Measurements from ENCODE around the gene TPD52L1. TPM values are rescaled to one million over a fixed set of nuclear protein-coding genes. Genes with fewer than 3 reads are reported as not detected.

TPD52L1 gene
- total and polyA plus RNA-seq, 4 donors = 16.5 to 55.1 (median 22.4) TPM

DNA sequence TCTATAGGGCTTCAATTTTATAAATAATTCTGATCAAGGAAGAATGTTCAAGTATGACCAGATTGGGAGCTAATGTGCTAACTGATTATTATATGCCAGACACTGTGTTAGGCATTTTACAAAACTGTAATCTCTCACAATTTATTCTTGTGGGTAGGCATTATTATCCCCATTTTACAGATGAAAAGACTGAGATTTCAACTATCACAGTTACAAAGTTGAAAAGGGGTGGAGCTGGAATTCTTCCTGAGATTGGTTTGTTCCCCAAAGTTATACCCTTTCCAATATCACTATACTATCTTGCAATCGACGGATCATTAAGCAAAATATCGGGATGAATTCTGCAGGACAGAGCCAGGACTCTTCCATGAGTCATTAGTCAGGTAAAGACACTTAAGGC lies 57.1 kb downstream of the TPD52L1 start:
- Histone ChIP-seq H3K27ac (ENCODE audit: low read depth, low read length) (no peak overlapping the region), H3K4me1 (ENCODE audit: control insufficient read depth, insufficient read depth, low read length) (no peaks in the 10 kb centered on the region), H3K36me3 (ENCODE audit: control insufficient read depth, insufficient read depth, low read length) (no peaks in the 10 kb centered on the region), H3K27me3 (ENCODE audit: control insufficient read depth, insufficient read depth, low read length) (no peaks in the 10 kb centered on the region), H3K4me3 (ENCODE audit: low read depth, low read length) (no peak overlapping the region), H3K9me3 (ENCODE audit: control insufficient read depth, insufficient read depth, low read length) (no peaks in the 10 kb centered on the region)
- no peak for DNase-seq (ENCODE audit: low read depth in 4 of 6, low spot score in 6 of 6)
- WGBS (ENCODE audit: insufficient coverage) = no CpG with 5 or more reads among the region's 3 CpGs

DNA sequence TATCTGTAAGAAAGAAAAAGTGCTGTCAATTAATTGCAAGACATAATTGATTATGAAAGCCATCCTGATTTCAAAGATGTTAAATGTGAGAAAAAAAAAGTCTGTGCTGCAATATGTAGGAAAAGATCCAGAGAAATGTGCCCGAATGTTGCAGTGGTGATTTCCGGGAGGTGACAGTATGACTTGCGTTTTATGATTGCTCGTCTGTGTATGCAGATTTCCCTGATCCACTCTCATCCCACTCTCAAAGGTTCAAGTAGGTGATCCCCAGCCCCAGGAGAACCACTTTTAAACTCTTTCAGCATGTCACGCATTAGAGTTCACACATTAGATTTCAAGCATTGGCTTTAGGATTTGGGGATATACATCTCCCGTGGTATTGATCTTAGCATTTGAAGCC lies 57.8 kb downstream of the TPD52L1 start:
- no peak overlapping the region for H3K27ac ChIP-seq (ENCODE audit: low read depth, low read length)
- H3K4me1 ChIP-seq (ENCODE audit: control insufficient read depth, insufficient read depth, low read length) = no peaks in the 10 kb centered on the region
- no peaks in the 10 kb centered on the region for H3K9me3 ChIP-seq (ENCODE audit: control insufficient read depth, insufficient read depth, low read length)
- H3K36me3 ChIP-seq (ENCODE audit: control insufficient read depth, insufficient read depth, low read length) = no peaks in the 10 kb centered on the region
- no CpG with 5 or more reads among the region's 6 CpGs for WGBS (ENCODE audit: insufficient coverage)
- H3K4me3 ChIP-seq (ENCODE audit: low read depth, low read length) = no peak overlapping the region
- no peaks in the 10 kb centered on the region for H3K27me3 ChIP-seq (ENCODE audit: control insufficient read depth, insufficient read depth, low read length)
- no peak for DNase-seq (ENCODE audit: low read depth in 4 of 6, low spot score in 6 of 6)

DNA sequence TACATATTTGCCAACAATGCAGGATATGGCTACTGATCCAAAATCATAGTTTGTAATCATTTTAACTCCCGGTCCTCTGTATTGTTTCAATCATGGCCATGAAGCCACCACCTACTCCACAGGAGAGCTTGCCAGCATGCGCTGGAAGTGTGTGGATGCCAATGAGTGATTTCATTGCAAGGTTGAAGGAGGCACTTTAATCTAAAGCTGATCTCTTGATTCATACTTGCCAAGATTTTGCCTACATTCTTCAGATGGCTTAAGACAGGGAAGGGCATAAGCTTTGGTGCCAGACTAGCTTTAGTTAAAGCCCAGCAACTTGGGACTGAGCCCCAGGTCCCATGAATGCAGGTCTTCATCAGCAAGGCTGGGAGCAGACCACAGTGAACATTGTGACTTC lies 58.8 kb downstream of the TPD52L1 start:
- no peaks in the 10 kb centered on the region for H3K36me3 ChIP-seq (ENCODE audit: control insufficient read depth, insufficient read depth, low read length)
- DNase-seq (ENCODE audit: low read depth in 4 of 6, low spot score in 6 of 6) = no peak
- no peak overlapping the region for H3K27ac ChIP-seq (ENCODE audit: low read depth, low read length)
- no CpG with 5 or more reads among the region's 2 CpGs for WGBS (ENCODE audit: insufficient coverage)
- no peak overlapping the region for H3K4me3 ChIP-seq (ENCODE audit: low read depth, low read length)
- no peaks in the 10 kb centered on the region for H3K9me3 ChIP-seq (ENCODE audit: control insufficient read depth, insufficient read depth, low read length)
- H3K27me3 ChIP-seq (ENCODE audit: control insufficient read depth, insufficient read depth, low read length) = no peaks in the 10 kb centered on the region
- no peaks in the 10 kb centered on the region for H3K4me1 ChIP-seq (ENCODE audit: control insufficient read depth, insufficient read depth, low read length)

DNA sequence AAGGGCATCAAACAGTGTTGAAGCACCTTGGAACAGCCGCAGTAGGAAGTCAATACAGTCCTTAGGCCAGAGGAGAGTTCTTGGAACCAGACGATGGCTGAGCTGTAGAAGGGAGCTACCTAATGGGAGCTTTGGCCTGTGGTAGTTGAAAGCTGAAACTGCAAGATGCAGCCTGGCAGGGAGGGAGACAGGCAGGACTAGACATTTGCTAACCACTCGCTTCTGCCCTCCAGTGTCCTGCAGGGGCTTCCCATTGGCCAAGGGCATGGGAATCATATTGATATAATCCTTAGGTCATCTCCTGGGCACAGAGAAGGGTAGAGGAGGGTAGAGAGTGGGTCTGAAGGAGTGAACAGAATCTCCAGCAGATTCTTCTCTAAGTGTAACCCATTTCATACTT lies 60.4 kb downstream of the TPD52L1 start:
- Histone ChIP-seq H3K9me3 (ENCODE audit: control insufficient read depth, insufficient read depth, low read length) (no peaks in the 10 kb centered on the region), H3K36me3 (ENCODE audit: control insufficient read depth, insufficient read depth, low read length) (no peaks in the 10 kb centered on the region), H3K27me3 (ENCODE audit: control insufficient read depth, insufficient read depth, low read length) (no peaks in the 10 kb centered on the region), H3K4me3 (ENCODE audit: low read depth, low read length) (no peak overlapping the region), H3K4me1 (ENCODE audit: control insufficient read depth, insufficient read depth, low read length) (no peaks in the 10 kb centered on the region), H3K27ac (ENCODE audit: low read depth, low read length) (no peak overlapping the region)
- no peak for DNase-seq (ENCODE audit: low read depth in 4 of 6, low spot score in 6 of 6)
- 90% methylated on average over 3 of the region's 3 CpGs for WGBS (ENCODE audit: insufficient coverage)

DNA sequence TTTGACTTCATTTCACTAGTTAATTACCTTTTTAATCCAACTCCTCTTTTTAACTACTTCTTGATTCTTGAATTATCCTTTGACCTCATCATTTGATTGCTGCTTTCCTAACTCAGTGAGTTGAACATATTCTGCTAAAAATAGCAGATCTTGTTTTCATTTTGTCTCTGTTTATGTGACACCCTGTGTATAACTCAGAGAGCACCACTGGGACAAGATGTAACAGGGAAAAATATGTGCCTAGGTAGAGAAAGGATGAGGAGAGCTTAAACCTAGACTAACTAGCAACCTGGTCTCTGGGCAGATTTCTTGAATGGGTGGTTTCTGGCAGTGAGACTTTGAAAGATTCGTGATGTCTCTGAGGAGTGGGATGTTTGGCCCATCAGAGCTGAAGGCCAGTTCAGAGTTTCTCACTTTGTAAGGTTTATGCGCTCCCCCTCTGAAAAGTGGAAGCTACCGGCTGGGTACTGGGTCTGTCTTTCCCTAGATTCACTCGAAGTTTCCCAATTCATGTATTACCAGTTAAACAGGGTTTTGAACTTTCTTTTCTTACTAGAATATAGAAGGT lies 61.8 kb downstream of the TPD52L1 start:
- Histone ChIP-seq H3K4me1 (ENCODE audit: control insufficient read depth, insufficient read depth, low read length) (no peaks in the 10 kb centered on the region), H3K27me3 (ENCODE audit: control insufficient read depth, insufficient read depth, low read length) (peaks cover 2% of the 10 kb centered on the region), H3K36me3 (ENCODE audit: control insufficient read depth, insufficient read depth, low read length) (no peaks in the 10 kb centered on the region), H3K4me3 (ENCODE audit: low read depth, low read length) (no peak overlapping the region), H3K9me3 (ENCODE audit: control insufficient read depth, insufficient read depth, low read length) (no peaks in the 10 kb centered on the region), H3K27ac (ENCODE audit: low read depth, low read length) (no peak overlapping the region)
- DNase-seq (ENCODE audit: low read depth in 4 of 6, low spot score in 6 of 6) = no peak
- WGBS (ENCODE audit: insufficient coverage) = 88% methylated on average over 1 of the region's 4 CpGs

DNA sequence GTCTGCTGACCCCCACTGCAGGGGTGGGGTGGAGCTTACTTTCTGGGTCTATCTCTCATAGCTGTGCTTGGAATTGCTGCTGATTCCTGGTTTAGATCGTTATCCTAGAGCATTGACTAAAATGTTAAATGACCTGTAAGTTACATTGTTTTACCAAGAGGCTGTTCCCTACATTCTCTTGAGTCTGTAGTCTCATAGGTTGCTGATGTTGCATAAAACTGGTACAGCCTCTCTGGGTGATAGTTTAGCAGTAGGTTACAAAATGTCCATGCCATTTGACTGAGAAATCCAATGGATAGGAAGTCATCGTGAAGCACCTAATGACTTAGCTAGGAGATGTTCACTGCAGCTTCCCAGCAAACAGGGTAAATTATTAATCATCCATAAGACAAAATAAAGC lies 62.4 kb downstream of the TPD52L1 start:
- 100% methylated on average over 1 of the region's 2 CpGs for WGBS (ENCODE audit: insufficient coverage)
- Histone ChIP-seq H3K4me3 (ENCODE audit: low read depth, low read length) (no peak overlapping the region), H3K27ac (ENCODE audit: low read depth, low read length) (no peak overlapping the region), H3K9me3 (ENCODE audit: control insufficient read depth, insufficient read depth, low read length) (no peaks in the 10 kb centered on the region), H3K36me3 (ENCODE audit: control insufficient read depth, insufficient read depth, low read length) (no peaks in the 10 kb centered on the region), H3K4me1 (ENCODE audit: control insufficient read depth, insufficient read depth, low read length) (no peaks in the 10 kb centered on the region), H3K27me3 (ENCODE audit: control insufficient read depth, insufficient read depth, low read length) (peaks cover 2% of the 10 kb centered on the region)
- DNase-seq (ENCODE audit: low read depth in 4 of 6, low spot score in 6 of 6) = no peak

DNA sequence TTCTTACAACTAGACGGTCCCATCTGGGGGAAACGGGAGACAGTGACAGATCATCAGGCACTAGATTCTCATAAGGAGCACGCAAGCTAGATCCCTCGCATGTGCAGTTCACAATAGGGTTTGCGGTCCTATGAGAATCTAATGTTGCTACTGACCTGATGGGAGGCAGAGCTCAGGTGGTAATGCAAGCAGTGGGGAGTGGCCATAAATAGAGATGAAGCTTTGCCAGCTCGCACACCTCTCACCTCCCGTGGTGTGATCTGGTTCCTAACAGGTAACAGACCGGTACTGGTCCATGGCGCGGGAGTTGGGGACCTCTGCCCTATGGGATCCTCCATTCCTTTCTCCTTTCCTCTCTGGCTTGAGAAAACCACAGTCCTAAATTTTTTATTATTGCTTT lies 63.8 kb downstream of the TPD52L1 start:
- Histone ChIP-seq H3K4me3 (ENCODE audit: low read depth, low read length) (no peak overlapping the region), H3K27me3 (ENCODE audit: control insufficient read depth, insufficient read depth, low read length) (peaks cover 2% of the 10 kb centered on the region), H3K4me1 (ENCODE audit: control insufficient read depth, insufficient read depth, low read length) (no peaks in the 10 kb centered on the region), H3K27ac (ENCODE audit: low read depth, low read length) (no peak overlapping the region), H3K36me3 (ENCODE audit: control insufficient read depth, insufficient read depth, low read length) (no peaks in the 10 kb centered on the region), H3K9me3 (ENCODE audit: control insufficient read depth, insufficient read depth, low read length) (no peaks in the 10 kb centered on the region)
- WGBS (ENCODE audit: insufficient coverage) = 98% methylated on average over 7 of the region's 10 CpGs
- DNase-seq (ENCODE audit: low read depth in 4 of 6, low spot score in 6 of 6) = no peak

DNA sequence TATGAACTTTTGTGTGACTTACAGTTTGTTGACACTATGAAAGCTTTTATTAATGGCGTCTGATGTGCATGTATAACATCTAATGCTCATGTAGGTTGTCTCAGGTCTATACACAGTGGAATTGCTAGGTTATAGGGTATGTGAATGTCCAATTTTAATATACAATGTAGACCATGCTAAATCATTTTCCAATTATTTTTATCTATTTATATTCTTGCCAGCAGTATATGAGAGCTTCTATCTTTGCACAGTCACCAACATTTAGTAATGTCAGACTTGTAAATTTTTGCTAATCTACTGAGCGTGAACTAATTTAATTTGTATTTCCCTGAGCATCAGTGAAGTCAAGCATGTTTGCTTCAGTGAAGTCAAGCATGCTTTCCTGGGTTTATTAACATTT lies 64.4 kb downstream of the TPD52L1 start:
- no peak for DNase-seq (ENCODE audit: low read depth in 4 of 6, low spot score in 6 of 6)
- no peak overlapping the region for H3K27ac ChIP-seq (ENCODE audit: low read depth, low read length)
- no peaks in the 10 kb centered on the region for H3K4me1 ChIP-seq (ENCODE audit: control insufficient read depth, insufficient read depth, low read length)
- H3K4me3 ChIP-seq (ENCODE audit: low read depth, low read length) = no peak overlapping the region
- H3K36me3 ChIP-seq (ENCODE audit: control insufficient read depth, insufficient read depth, low read length) = no peaks in the 10 kb centered on the region
- peaks cover 2% of the 10 kb centered on the region for H3K27me3 ChIP-seq (ENCODE audit: control insufficient read depth, insufficient read depth, low read length)
- WGBS (ENCODE audit: insufficient coverage) = no CpG with 5 or more reads among the region's 2 CpGs
- no peaks in the 10 kb centered on the region for H3K9me3 ChIP-seq (ENCODE audit: control insufficient read depth, insufficient read depth, low read length)

DNA sequence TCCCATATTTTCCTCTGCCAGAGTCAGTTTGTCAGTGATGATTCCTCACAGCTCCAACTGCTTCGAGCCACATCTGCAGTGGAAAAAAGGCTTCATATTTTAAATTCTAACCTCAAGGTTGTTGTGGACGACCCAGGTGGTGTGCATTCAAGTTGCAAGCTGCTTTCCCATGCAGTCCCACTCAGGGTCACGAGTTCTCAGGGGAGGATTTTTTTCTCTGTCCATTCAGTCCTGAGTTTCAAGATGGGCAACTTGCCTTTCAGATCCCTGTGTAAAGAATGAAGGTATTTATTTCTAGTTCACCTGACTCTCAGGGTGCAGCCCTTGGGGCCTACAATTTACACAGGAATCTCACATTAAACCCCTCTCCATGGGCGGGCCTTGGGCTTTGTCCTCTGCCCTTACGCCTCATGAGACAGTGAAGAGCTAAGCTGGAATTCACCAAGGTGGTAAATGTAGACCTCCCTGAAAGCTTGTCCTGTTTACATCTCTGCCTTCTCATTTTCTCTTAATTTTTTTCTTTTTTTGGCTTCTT lies 65.9 kb downstream of the TPD52L1 start:
- Histone ChIP-seq H3K9me3 (ENCODE audit: control insufficient read depth, insufficient read depth, low read length) (no peaks in the 10 kb centered on the region), H3K27me3 (ENCODE audit: control insufficient read depth, insufficient read depth, low read length) (peaks cover 2% of the 10 kb centered on the region), H3K27ac (ENCODE audit: low read depth, low read length) (no peak overlapping the region), H3K4me3 (ENCODE audit: low read depth, low read length) (no peak overlapping the region), H3K36me3 (ENCODE audit: control insufficient read depth, insufficient read depth, low read length) (no peaks in the 10 kb centered on the region), H3K4me1 (ENCODE audit: control insufficient read depth, insufficient read depth, low read length) (no peaks in the 10 kb centered on the region)
- 87% methylated on average over 4 of the region's 5 CpGs for WGBS (ENCODE audit: insufficient coverage)
- no peak for DNase-seq (ENCODE audit: low read depth in 4 of 6, low spot score in 6 of 6)

DNA sequence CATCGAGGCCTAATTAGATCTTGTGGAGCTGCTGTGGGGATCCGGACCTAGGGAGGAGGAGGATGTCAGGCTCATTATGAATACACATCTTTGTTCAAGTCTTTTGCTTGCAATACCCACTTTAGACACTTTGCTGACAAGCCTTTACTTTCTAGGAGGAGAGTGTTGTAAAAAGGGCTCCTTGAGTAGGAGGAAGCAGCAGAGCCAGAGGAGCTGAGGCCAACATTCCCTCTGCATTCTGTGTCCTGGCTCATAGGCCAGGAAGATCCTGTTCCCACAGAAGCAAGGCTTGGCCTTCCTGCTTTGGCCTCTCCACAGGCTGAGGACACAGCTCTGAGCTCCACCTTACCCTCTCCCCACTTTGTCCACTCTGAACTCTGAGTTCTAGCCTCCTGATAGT lies 67.1 kb downstream of the TPD52L1 start:
- peak in 1 of 6 donors; percentile 7 for DNase-seq (ENCODE audit: low read depth in 4 of 6, low spot score in 6 of 6)
- H3K4me1 ChIP-seq (ENCODE audit: control insufficient read depth, insufficient read depth, low read length) = no peaks in the 10 kb centered on the region

More for the DNA sequence above, 67.1 kb downstream of the TPD52L1 start:
- Histone ChIP-seq H3K36me3 (ENCODE audit: control insufficient read depth, insufficient read depth, low read length) (no peaks in the 10 kb centered on the region), H3K9me3 (ENCODE audit: control insufficient read depth, insufficient read depth, low read length) (no peaks in the 10 kb centered on the region), H3K27me3 (ENCODE audit: control insufficient read depth, insufficient read depth, low read length) (peaks cover 2% of the 10 kb centered on the region), H3K27ac (ENCODE audit: low read depth, low read length) (no peak overlapping the region), H3K4me3 (ENCODE audit: low read depth, low read length) (no peak overlapping the region)
- 54% methylated on average over 2 of the region's 2 CpGs for WGBS (ENCODE audit: insufficient coverage)

Measured in spinal cord (tissue), 10 donors.